ENCODE results near the gene KLF7.

DNA sequence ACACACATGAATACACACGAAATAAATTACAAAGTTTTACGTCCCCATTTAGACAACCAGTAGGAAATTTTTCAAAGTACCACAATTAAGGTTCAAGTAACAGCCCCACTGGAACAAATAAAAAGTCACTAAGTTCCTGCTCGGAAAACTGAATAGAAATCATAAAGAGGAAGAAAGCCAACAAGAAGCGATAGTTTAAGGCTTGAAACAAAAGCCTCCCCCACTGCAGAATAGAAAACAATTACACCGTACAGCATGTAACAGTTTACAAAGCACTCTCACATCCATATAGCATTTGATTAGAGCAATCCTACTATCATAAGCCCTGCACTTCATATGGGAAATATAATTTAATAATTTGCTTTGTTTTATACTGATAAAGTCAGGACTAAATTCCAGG, 15.5 kb downstream of the KLF7 start:
- TF ChIP-seq, protein P1, sequence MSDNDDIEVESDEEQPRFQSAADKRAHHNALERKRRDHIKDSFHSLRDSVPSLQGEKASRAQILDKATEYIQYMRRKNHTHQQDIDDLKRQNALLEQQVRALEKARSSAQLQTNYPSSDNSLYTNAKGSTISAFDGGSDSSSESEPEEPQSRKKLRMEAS (IDR thresholded peaks at IDR 0.05; ENCODE audit: insufficient read depth, insufficient read length), result no peak
- TF ChIP-seq, protein P2, sequence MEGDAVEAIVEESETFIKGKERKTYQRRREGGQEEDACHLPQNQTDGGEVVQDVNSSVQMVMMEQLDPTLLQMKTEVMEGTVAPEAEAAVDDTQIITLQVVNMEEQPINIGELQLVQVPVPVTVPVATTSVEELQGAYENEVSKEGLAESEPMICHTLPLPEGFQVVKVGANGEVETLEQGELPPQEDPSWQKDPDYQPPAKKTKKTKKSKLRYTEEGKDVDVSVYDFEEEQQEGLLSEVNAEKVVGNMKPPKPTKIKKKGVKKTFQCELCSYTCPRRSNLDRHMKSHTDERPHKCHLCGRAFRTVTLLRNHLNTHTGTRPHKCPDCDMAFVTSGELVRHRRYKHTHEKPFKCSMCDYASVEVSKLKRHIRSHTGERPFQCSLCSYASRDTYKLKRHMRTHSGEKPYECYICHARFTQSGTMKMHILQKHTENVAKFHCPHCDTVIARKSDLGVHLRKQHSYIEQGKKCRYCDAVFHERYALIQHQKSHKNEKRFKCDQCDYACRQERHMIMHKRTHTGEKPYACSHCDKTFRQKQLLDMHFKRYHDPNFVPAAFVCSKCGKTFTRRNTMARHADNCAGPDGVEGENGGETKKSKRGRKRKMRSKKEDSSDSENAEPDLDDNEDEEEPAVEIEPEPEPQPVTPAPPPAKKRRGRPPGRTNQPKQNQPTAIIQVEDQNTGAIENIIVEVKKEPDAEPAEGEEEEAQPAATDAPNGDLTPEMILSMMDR (IDR thresholded peaks at IDR 0.05; ENCODE audit: extremely low read depth in 1 of 2, insufficient read depth in 1 of 2, low read depth in 1 of 2, low read length in 2 of 2), result no peak
- TF ChIP-seq POLR2A (IDR thresholded peaks at IDR 0.05; ENCODE audit: low read depth, low read length) (no peak), POLR2AphosphoS5 (IDR thresholded peaks at IDR 0.05; ENCODE audit: insufficient read depth, low read depth, low read length) (no peak), EZH2 (IDR thresholded peaks at IDR 0.05; ENCODE audit: borderline replicate concordance, low read depth, low read length, severe bottlenecking) (no peak), MYC (IDR thresholded peaks at IDR 0.05; ENCODE audit: low read depth, low read length) (no peak), JUN (IDR thresholded peaks at IDR 0.05; ENCODE audit: borderline replicate concordance, insufficient read depth, insufficient read length, low read depth) (no peak)
